CD8-positive, alpha-beta memory T cell (primary cell): ENCODE data around the gene RPL19. TPM values are rescaled to one million over a fixed set of nuclear protein-coding genes. Genes with fewer than 3 reads are reported as not detected.
A peak's percentile ranks its signal among the peaks of the same experiment; 100 is the strongest.

ENCODE experiments used
- CTCF ChIA-PET: fragments of 350-600 bp; sonication (Branson Sonifier 250); formaldehyde crosslinking; loops from one replicate; lab custom pipeline; 2021; ENCODE audit warnings: antibody characterized with exemption; lab: Charles Lee
- POLR2A ChIA-PET: fragments of 350-600 bp; sonication (Branson Sonifier 250); formaldehyde crosslinking; loops from one replicate; lab custom pipeline; 2021; ENCODE audit warnings: antibody characterized with exemption; lab: Charles Lee
- DNase-seq, 5 donors: peaks; one replicate each; pipeline versions ENCODE4 v3.0.0 to v3.0.0-alpha.2; 2020 to 2022; ENCODE audit warnings: mixed read lengths in 1 of 5
- H3K27ac ChIP-seq: one replicate; pipeline ENCODE4 v1.7.0; 2013; ENCODE audit warnings: low read depth, mild to moderate bottlenecking, low read length, moderate library complexity
- H3K27me3 ChIP-seq: 2 replicates; pipeline ENCODE4 v1.7.0; 2013; ENCODE audit warnings: low read length, mild to moderate bottlenecking; ENCODE audit not compliant: insufficient read depth, poor library complexity, severe bottlenecking
- H3K36me3 ChIP-seq: 2 replicates; pipeline ENCODE4 v1.7.0; 2013; ENCODE audit warnings: mild to moderate bottlenecking, low read length, moderate library complexity; ENCODE audit not compliant: insufficient read depth
- H3K4me1 ChIP-seq: 2 replicates; pipeline ENCODE4 v1.7.0; 2013; ENCODE audit warnings: mild to moderate bottlenecking, low read length, moderate library complexity; ENCODE audit not compliant: insufficient read depth
- H3K4me3 ChIP-seq: 2 replicates; pipeline ENCODE4 v1.7.0; 2013; ENCODE audit warnings: mild to moderate bottlenecking, low read length
- H3K9me3 ChIP-seq: 2 replicates; pipeline ENCODE4 v1.7.0; 2013; ENCODE audit warnings: mild to moderate bottlenecking, low read length
- H3K27ac Mint-ChIP-seq, 8 donors: one replicate each; pipeline ENCODE4 v1.8.0; 2020 to 2021; ENCODE audit warnings: mixed read lengths in 8 of 8, mild to moderate bottlenecking in 6 of 8, inconsistent platforms in 3 of 8, moderate library complexity in 3 of 8
- H3K27me3 Mint-ChIP-seq, 2 donors: one replicate each; pipeline ENCODE4 v1.8.0; 2020 to 2021; ENCODE audit warnings: mixed read lengths in 2 of 2, mild to moderate bottlenecking in 1 of 2, moderate library complexity in 1 of 2
- H3K36me3 Mint-ChIP-seq, 3 donors: one replicate each; pipeline ENCODE4 v1.8.0; 2020 to 2021; ENCODE audit warnings: mixed read lengths in 3 of 3, inconsistent platforms in 1 of 3, mild to moderate bottlenecking in 1 of 3
- H3K4me1 Mint-ChIP-seq, 3 donors: one replicate each; pipeline ENCODE4 v1.8.0; 2020 to 2021; ENCODE audit warnings: mixed read lengths in 3 of 3, inconsistent platforms in 1 of 3, mild to moderate bottlenecking in 1 of 3
- H3K4me3 Mint-ChIP-seq, 7 donors: one replicate each; pipeline ENCODE4 v1.8.0; 2020 to 2021; ENCODE audit warnings: mixed read lengths in 7 of 7, mild to moderate bottlenecking in 6 of 7, moderate library complexity in 4 of 7, inconsistent platforms in 2 of 7
- H3K9me3 Mint-ChIP-seq, 5 donors: one replicate each; pipeline ENCODE4 v1.8.0; 2020 to 2022; ENCODE audit warnings: mixed read lengths in 5 of 5, mild to moderate bottlenecking in 3 of 5, moderate library complexity in 2 of 5, inconsistent platforms in 1 of 5
- polyA plus RNA-seq: library from polyadenylated mRNA; unstranded; fragments of 300-500 nt; fragmentation: Illumina TruSeq; gene quantifications from one replicate; pipeline ENCODE4 v1.2.3, GENCODE V29; 2021
- total RNA-seq, 2 experiments: library from RNA; stranded (reverse); gene quantifications; one replicate each; pipeline ENCODE4 v1.2.3, GENCODE V29; 2021

Gene RPL19
- total and polyA plus RNA-seq, 3 experiments from 2014 or later = 2,939 to 3,093 (median 3,043) TPM

- Histone ChIP-seq H3K4me3 (no peak overlapping the region), H3K27ac (no peak overlapping the region), H3K27me3 (no peaks in the 10 kb centered on the region), H3K9me3 (no peaks in the 10 kb centered on the region), H3K36me3 (no peaks in the 10 kb centered on the region), H3K4me1 (peaks cover 19% of the 10 kb centered on the region)
- ChIA-PET POLR2A (no interaction called here), CTCF (interaction anchor here (0.7 to 2.5 kb wide), 4 partner anchors 14 to 39 kb away, joined by 3 to 6 read pairs (median 4); no protein-coding TSS in a partner anchor)
- Mint-ChIP-seq H3K27ac (peak overlapping the region in 4 of 8 donors; percentile 15 to 61 (median 52)), H3K27me3 (no peaks in the 10 kb centered on the region), H3K9me3 (no peaks in the 10 kb centered on the region), H3K4me1 (peaks cover 26 to 47% (median 28%) of the 10 kb centered on the region in 3 donors), H3K36me3 (peaks cover 0 to 37% (median 2%) of the 10 kb centered on the region in 3 donors), H3K4me3 (peak overlapping the region in 1 of 7 donors; percentile 15)
- DNase-seq = no peak
Observed at GRCh38 chr17:39193346-39193745, 6.7 kb upstream of the RPL19 start.

- Histone ChIP-seq H3K36me3 (no peaks in the 10 kb centered on the region), H3K4me1 (peaks cover 28% of the 10 kb centered on the region), H3K27me3 (no peaks in the 10 kb centered on the region), H3K9me3 (no peaks in the 10 kb centered on the region), H3K27ac (no peak overlapping the region), H3K4me3 (no peak overlapping the region)
- Mint-ChIP-seq H3K9me3 (no peaks in the 10 kb centered on the region), H3K4me3 (peak overlapping the region in 3 of 7 donors; percentile 32 to 84 (median 47)), H3K36me3 (peaks cover 0 to 32% (median 2%) of the 10 kb centered on the region in 3 donors), H3K27me3 (no peaks in the 10 kb centered on the region), H3K27ac (peak overlapping the region; percentile 43 to 93 (median 56)), H3K4me1 (peaks cover 30 to 56% (median 36%) of the 10 kb centered on the region in 3 donors)
- ChIA-PET CTCF (interaction anchor here (1.0 to 3.2 kb wide), 4 partner anchors 8 to 38 kb away, joined by 3 to 11 read pairs (median 8); no protein-coding TSS in a partner anchor), POLR2A (no interaction called here)
- no peak for DNase-seq
Observed at GRCh38 chr17:39194089-39194984, 5.7 kb upstream of the RPL19 start.

GRCh38 chr17:39194985-39195524 is 5.0 kb upstream of the RPL19 start:
- peak overlapping the region; percentile 21 to 97 (median 87) for H3K27ac Mint-ChIP-seq

GRCh38 chr17:39195568-39196160 is 4.4 kb upstream of the RPL19 start:
- H3K36me3 ChIP-seq = no peaks in the 10 kb centered on the region
- DNase-seq = peak in 3 of 5 donors; percentile 19 to 52 (median 40)
- CTCF ChIA-PET = interaction anchor here (0.6 to 3.2 kb wide), 7 partner anchors 12 to 327 kb away, joined by 3 to 11 read pairs (median 5); no protein-coding TSS in a partner anchor
- H3K27ac Mint-ChIP-seq = peak overlapping the region; percentile 75 to 97 (median 89)
- H3K4me3 Mint-ChIP-seq = peak overlapping the region; percentile 75 to 89 (median 84)
- no peak overlapping the region for H3K27ac ChIP-seq
- peaks cover 0 to 39% (median 2%) of the 10 kb centered on the region in 3 donors for H3K36me3 Mint-ChIP-seq
- peaks cover 33% of the 10 kb centered on the region for H3K4me1 ChIP-seq
- H3K27me3 ChIP-seq = no peaks in the 10 kb centered on the region
- POLR2A ChIA-PET = interaction anchor here (0.5 kb wide), 2 partner anchors 26 to 28 kb away, joined by 3 read pairs; no protein-coding TSS in a partner anchor
- H3K27me3 Mint-ChIP-seq = peaks cover 0 to 3% of the 10 kb centered on the region in 2 donors
- H3K4me3 ChIP-seq = no peak overlapping the region
- H3K9me3 Mint-ChIP-seq = peaks cover 0 to 2% (median 0%) of the 10 kb centered on the region in 5 donors
- H3K9me3 ChIP-seq = no peaks in the 10 kb centered on the region
- H3K4me1 Mint-ChIP-seq = peaks cover 37 to 67% (median 46%) of the 10 kb centered on the region in 3 donors

More at GRCh38 chr17:39194985-39195524, 5.0 kb upstream of the RPL19 start:
- no peak overlapping the region for H3K4me3 ChIP-seq
- no peaks in the 10 kb centered on the region for H3K36me3 ChIP-seq
- ChIA-PET CTCF (interaction anchor here (0.6 to 3.2 kb wide), 8 partner anchors 9 to 326 kb away, joined by 3 to 11 read pairs (median 5); no protein-coding TSS in a partner anchor), POLR2A (no interaction called here)
- H3K27ac ChIP-seq = no peak overlapping the region
- no peak for DNase-seq
- Mint-ChIP-seq H3K4me3 (peak overlapping the region; percentile 32 to 89 (median 83)), H3K9me3 (no peaks in the 10 kb centered on the region), H3K4me1 (peaks cover 35 to 63% (median 43%) of the 10 kb centered on the region in 3 donors), H3K27me3 (peaks cover 0 to 3% of the 10 kb centered on the region in 2 donors), H3K36me3 (peaks cover 0 to 35% (median 2%) of the 10 kb centered on the region in 3 donors)
- no peaks in the 10 kb centered on the region for H3K9me3 ChIP-seq
- H3K4me1 ChIP-seq = peaks cover 33% of the 10 kb centered on the region
- no peaks in the 10 kb centered on the region for H3K27me3 ChIP-seq

GRCh38 chr17:39196241-39196807 is 3.8 kb upstream of the RPL19 start:
- Histone ChIP-seq H3K27ac (no peak overlapping the region), H3K4me1 (peaks cover 39% of the 10 kb centered on the region)
- POLR2A ChIA-PET = interaction anchor here (0.5 kb wide), 2 partner anchors 27 to 29 kb away, joined by 3 read pairs; no protein-coding TSS in a partner anchor

GRCh38 chr17:39196808-39197291 is 3.2 kb upstream of the RPL19 start:
- H3K4me3 ChIP-seq = peak overlapping the region; percentile 52
- Mint-ChIP-seq H3K27me3 (peaks cover 0 to 3% of the 10 kb centered on the region in 2 donors), H3K9me3 (peaks cover 0 to 2% (median 0%) of the 10 kb centered on the region in 5 donors), H3K27ac (peak overlapping the region in 6 of 8 donors; percentile 42 to 94 (median 70)), H3K36me3 (peaks cover 0 to 41% (median 2%) of the 10 kb centered on the region in 3 donors), H3K4me1 (peaks cover 45 to 78% (median 58%) of the 10 kb centered on the region in 3 donors), H3K4me3 (peak overlapping the region; percentile 82 to 96 (median 90))
- CTCF ChIA-PET = interaction anchor here (1.5 to 3.2 kb wide), 2 partner anchors 12 to 32 kb away, joined by 5 to 11 read pairs; no protein-coding TSS in a partner anchor
- H3K9me3 ChIP-seq = no peaks in the 10 kb centered on the region
- H3K4me1 ChIP-seq = peaks cover 44% of the 10 kb centered on the region
- POLR2A ChIA-PET = interaction anchor here (1.4 kb wide), 1 partner anchor 48 kb away, joined by 5 read pairs; no protein-coding TSS in a partner anchor
- H3K27ac ChIP-seq = no peak overlapping the region
- DNase-seq = no peak
- H3K36me3 ChIP-seq = peaks cover 4% of the 10 kb centered on the region
- no peaks in the 10 kb centered on the region for H3K27me3 ChIP-seq

More at GRCh38 chr17:39196241-39196807, 3.8 kb upstream of the RPL19 start:
- Histone ChIP-seq H3K9me3 (no peaks in the 10 kb centered on the region), H3K36me3 (no peaks in the 10 kb centered on the region), H3K4me3 (peak overlapping the region; percentile 20), H3K27me3 (no peaks in the 10 kb centered on the region)
- Mint-ChIP-seq H3K4me3 (peak overlapping the region; percentile 75 to 94 (median 84)), H3K36me3 (peaks cover 0 to 42% (median 2%) of the 10 kb centered on the region in 3 donors), H3K9me3 (peaks cover 0 to 2% (median 0%) of the 10 kb centered on the region in 5 donors), H3K4me1 (peaks cover 42 to 74% (median 52%) of the 10 kb centered on the region in 3 donors), H3K27me3 (peaks cover 0 to 3% of the 10 kb centered on the region in 2 donors), H3K27ac (peak overlapping the region; percentile 74 to 94 (median 84))
- no peak for DNase-seq
- CTCF ChIA-PET = interaction anchor here (1.3 to 3.2 kb wide), 5 partner anchors 11 to 43 kb away, joined by 4 to 11 read pairs (median 5); no protein-coding TSS in a partner anchor
